ENCODE data around the gene POM121L12. TPM values are rescaled to one million over a fixed set of nuclear protein-coding genes. Genes with fewer than 3 reads are reported as not detected.

The POM121L12 gene
- total and polyA plus RNA-seq, 2 of the 13 experiments (the other 11 are each of a cell fraction or from before 2014, with no cell fraction given): not detected

- ATAC-seq: no peak
- Histone ChIP-seq H3K4me2 (ENCODE audit: low read depth, low read length) (no peak overlapping the region), H3K9me3 (ENCODE audit: low read length) (peaks cover 79% of the 10 kb centered on the region), H3K36me3 (replicated peaks in 1 of 2; ENCODE audit: control insufficient read depth in 1 of 2, insufficient read depth in 2 of 2, low read length in 2 of 2) (no peaks in the 10 kb centered on the region), H3K4me1 (ENCODE audit: insufficient read depth, low read length) (no peaks in the 10 kb centered on the region), H4K20me1 (ENCODE audit: insufficient read depth, low read length) (no peaks in the 10 kb centered on the region), H3K9ac (ENCODE audit: insufficient read depth, low read depth, low read length) (no peak overlapping the region), H3K27ac (ENCODE audit: extremely low read length, insufficient read depth, low read length) (no peak overlapping the region), H2AFZ (ENCODE audit: low read length) (no peak overlapping the region), H3K79me2 (ENCODE audit: insufficient read depth, low read length) (no peaks in the 10 kb centered on the region), H3K27me3 (ENCODE audit: control insufficient read depth in 1 of 2, insufficient read depth in 2 of 2, low read length in 2 of 2) (no peaks in the 10 kb centered on the region), H3K4me3 (replicated peaks in 1 of 3; ENCODE audit: insufficient read depth in 1 of 3, low read depth in 2 of 3, low read length in 3 of 3) (no peak overlapping the region)
- POLR2A ChIA-PET: no interaction called here
- CTCF ChIA-PET (ENCODE audit: low intra/inter-chr PET ratio, low total read pairs): no interaction called here
- no peak for DNase-seq (ENCODE audit: low spot score)
- intact Hi-C loops (cut with micrococcal nuclease; ENCODE audit: unreplicated experiment) (no loop called here), in situ Hi-C loops (cut with HindIII; ENCODE audit: extremely low pct_ligation_motif_present, low pct_unique_long_range_greater_than_20kb) (no loop called here)
- BruUV-seq (replicated peaks): no TSS peak
- no peak for FAIRE-seq
- WGBS (ENCODE audit: low lambda C conversion rate): 0% methylated on average over 2 of the region's 2 CpGs
- TF ChIP-seq PRDM10 (CRISPR knock-in tag; IDR thresholded peaks at IDR 0.05; ENCODE audit: low read depth) (no peak), HNF4G (IDR thresholded peaks at IDR 0.05; ENCODE audit: borderline replicate concordance, low read depth, low read length) (no peak), HNF4G (CRISPR knock-in tag; IDR thresholded peaks at IDR 0.05; ENCODE audit: borderline replicate concordance, low read depth) (no peak), SATB2 (CRISPR knock-in tag; IDR thresholded peaks at IDR 0.05) (no peak), MTA1 (CRISPR knock-in tag; IDR thresholded peaks at IDR 0.05; ENCODE audit: borderline replicate concordance) (no peak), ZNF589 (CRISPR knock-in tag; conservative IDR thresholded peaks at IDR 0.05) (no peak), ZNF710 (CRISPR knock-in tag; IDR thresholded peaks at IDR 0.05; ENCODE audit: borderline replicate concordance) (no peak), ZBTB42 (CRISPR knock-in tag; IDR thresholded peaks at IDR 0.05) (no peak), IKZF4 (CRISPR knock-in tag; IDR thresholded peaks at IDR 0.05; ENCODE audit: borderline replicate concordance, low read depth, not compliant biosample characterization) (no peak), ZFP90 (CRISPR knock-in tag; IDR thresholded peaks at IDR 0.05; ENCODE audit: borderline replicate concordance) (no peak), DZIP1 (CRISPR knock-in tag; IDR thresholded peaks at IDR 0.05) (no peak), ZBTB38 (CRISPR knock-in tag; IDR thresholded peaks at IDR 0.05) (no peak), SP1 (IDR thresholded peaks at IDR 0.05) (no peak), SP1 (CRISPR knock-in tag; IDR thresholded peaks at IDR 0.05) (no peak), DMTF1 (CRISPR knock-in tag; IDR thresholded peaks at IDR 0.05) (no peak)
Observed at GRCh38 chr7:53013925-53014324, 21.5 kb upstream of the POM121L12 start.

Data from HepG2 (cell line).